Sigmoid colon (tissue), 4 donors: ENCODE results near the gene SEC14L1.

Experiments
- CTCF ChIP-seq, 4 experiments: fragments of 450-650 bp in 3 of 4; fragments of 200-600 bp in 1 of 4; IDR thresholded peaks; one replicate each; pipeline ENCODE4 v1.5.1; 2016 to 2019; ENCODE audit warnings: antibody characterized with exemption in 4 of 4, mild to moderate bottlenecking in 3 of 4, moderate library complexity in 2 of 4
- EP300 ChIP-seq, 4 donors: sonication (generic); formaldehyde crosslinking; IDR thresholded peaks; one replicate each; pipeline ENCODE4 v1.6.1; 2017; ENCODE audit warnings: antibody characterized with exemption in 4 of 4
- POLR2A ChIP-seq, 2 donors: fragments of 450-650 bp; IDR thresholded peaks; one replicate each; pipeline ENCODE4 v1.6.1; 2016; ENCODE audit warnings: antibody characterized with exemption in 2 of 2, mild to moderate bottlenecking in 2 of 2, moderate library complexity in 2 of 2
- POLR2AphosphoS5 ChIP-seq, 4 donors: sonication (generic); formaldehyde crosslinking; IDR thresholded peaks; one replicate each; pipeline ENCODE4 v1.6.1; 2017; ENCODE audit warnings: antibody characterized with exemption in 4 of 4

GRCh38 chr17:77228241-77228752 lies 87.5 kb downstream of the SEC14L1 start:
- TF ChIP-seq POLR2A (IDR thresholded peaks at IDR 0.05) (no peak), POLR2AphosphoS5 (IDR thresholded peaks at IDR 0.05) (no peak), CTCF (IDR thresholded peaks at IDR 0.05) (no peak), EP300 (IDR thresholded peaks at IDR 0.05) (no peak)
